ENCODE data around the gene CTNNA3. TPM values are rescaled to one million over a fixed set of nuclear protein-coding genes. Genes with fewer than 3 reads are reported as not detected.
"Not testable (repeated sequence)": the region's sequence is repeated elsewhere in the genome, so short reads cannot be mapped to it uniquely, and the experiment has no call there.

CTNNA3 gene
- polyA plus RNA-seq, 4 donors = 3.4 to 4.4 (median 4.0) TPM

GRCh38 chr10:66362522-66362921 is 1333.5 kb downstream of the CTNNA3 start:
- DNase-seq (ENCODE audit: low read depth in 4 of 4, low spot score in 3 of 4) = no peak

DNA sequence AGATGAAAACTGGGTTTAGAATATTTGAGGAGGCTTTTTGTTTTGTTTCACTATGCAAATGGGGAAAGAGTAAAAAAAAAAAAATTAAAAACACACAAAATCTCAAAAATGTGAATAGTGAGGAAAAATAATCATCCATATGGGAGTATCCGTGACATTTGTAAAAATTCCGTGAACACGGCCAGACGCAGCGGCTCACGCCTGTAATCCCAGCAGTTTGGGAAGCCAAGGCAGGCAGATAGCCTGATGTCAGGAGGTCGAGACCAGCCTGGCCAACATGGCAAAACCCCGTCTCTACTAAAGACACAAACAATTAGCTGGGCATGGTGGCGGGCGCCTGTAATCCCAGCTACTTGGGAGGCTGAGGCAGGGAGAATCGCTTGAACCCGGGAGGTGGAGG is 1342.2 kb downstream of the CTNNA3 start:
- DNase-seq (ENCODE audit: low read depth in 4 of 4, low spot score in 3 of 4) = not testable (repeated sequence)

DNA sequence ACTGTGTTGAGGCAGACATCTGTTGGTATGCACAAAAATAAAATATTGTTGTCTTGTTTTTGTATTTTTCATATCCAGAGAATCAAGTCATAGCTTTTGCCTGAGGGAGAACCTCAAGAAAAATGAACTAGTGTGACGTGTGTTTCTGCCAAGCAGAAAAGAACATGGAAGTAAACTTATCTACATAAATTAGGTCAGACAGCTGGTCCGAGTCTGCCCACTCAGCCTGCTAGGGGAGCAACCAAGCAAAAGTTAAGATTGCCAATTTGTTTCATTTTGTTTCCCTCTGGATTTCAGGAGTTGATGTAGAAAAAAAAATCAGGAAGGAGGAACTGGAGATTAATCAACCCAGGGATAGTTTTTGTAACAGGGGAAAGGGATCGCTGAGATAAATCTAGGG is 1342.6 kb downstream of the CTNNA3 start:
- DNase-seq (ENCODE audit: low read depth in 4 of 4, low spot score in 3 of 4) = no peak

- no peak for DNase-seq (ENCODE audit: low read depth in 4 of 4, low spot score in 3 of 4)
Measured at GRCh38 chr10:66350622-66351399, 1345.2 kb downstream of the CTNNA3 start.

DNA sequence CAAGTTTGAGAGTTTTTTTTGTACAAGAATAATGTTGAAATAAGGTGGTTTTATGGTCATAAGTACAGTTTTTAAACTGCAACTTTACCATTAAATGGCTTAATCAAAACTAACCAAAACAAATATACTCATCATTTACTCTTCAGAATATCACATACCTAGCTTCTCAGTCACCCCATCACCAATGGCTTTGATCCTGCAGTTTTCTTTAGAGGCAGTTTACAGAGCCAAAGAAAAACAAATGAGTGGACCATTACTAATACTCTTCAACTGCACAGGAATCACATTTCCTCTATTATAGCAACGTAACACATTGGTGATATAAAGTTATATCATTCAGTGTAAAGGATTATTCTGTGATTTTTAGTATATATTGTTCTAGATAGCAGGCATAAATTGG is 1346.3 kb downstream of the CTNNA3 start:
- no peak for DNase-seq (ENCODE audit: low read depth in 4 of 4, low spot score in 3 of 4)

DNA sequence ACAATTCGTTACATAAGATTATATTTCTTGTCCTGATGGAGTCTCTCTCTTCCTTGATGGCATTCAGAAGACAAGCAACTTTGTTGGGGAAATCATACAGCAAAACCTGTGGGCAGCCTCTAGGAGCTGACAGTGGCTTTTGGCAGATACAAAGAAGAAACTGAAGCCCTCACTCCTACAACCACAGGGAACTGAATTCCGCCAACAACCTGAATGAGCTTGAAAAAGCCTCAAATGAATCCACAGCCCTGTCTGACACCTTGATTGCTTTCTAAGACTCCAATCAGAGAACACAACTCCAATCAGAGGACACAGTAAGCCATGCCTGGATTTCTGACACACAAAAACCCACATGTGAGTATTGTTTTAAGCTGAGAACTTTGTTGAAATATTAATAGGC is 1346.9 kb downstream of the CTNNA3 start:
- no peak for DNase-seq (ENCODE audit: low read depth in 4 of 4, low spot score in 3 of 4)

- no peak for DNase-seq (ENCODE audit: low read depth in 4 of 4, low spot score in 3 of 4)
Measured at GRCh38 chr10:66337211-66337610, 1358.8 kb downstream of the CTNNA3 start.

DNA sequence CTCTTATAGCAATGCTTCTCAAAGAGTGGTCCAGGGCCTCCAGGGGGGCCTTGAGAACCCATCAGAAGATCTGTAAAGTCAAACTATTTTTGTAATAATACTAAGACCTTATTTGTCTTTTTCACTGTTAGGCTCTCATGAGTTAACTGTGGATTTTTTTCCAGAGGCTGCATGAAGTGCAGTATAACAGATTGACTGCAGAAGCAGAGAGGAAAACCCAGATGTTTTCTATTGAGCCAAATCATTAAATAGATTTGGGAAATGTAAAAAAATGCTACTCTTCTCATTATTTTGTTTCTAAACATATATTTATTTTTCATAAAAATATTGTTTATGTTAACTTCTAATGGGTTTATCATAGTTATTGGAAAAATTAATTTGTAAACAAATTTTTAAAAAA is 1359.2 kb downstream of the CTNNA3 start:
- no peak for DNase-seq (ENCODE audit: low read depth in 4 of 4, low spot score in 3 of 4)

GRCh38 chr10:66335753-66336152 is 1360.2 kb downstream of the CTNNA3 start:
- DNase-seq (ENCODE audit: low read depth in 4 of 4, low spot score in 3 of 4) = not testable (repeated sequence)

DNA sequence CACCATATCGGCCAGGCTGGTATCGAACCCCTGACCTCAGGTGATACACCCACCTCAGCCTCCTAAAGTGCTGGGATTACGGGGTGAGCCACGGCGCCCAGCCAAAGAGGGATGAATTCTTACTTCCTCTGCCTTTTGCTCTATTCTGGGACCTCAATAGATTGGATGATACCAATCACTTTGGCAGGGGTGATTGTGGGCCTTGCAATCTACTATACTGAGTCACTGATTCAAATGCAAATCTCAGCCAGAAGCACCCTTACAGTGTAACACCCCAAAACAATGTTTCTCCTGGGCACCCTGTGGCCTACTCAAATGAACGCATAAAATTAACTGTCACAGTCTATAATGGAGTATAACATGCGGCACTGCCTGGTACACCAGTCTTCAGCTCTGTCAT is 1366.8 kb downstream of the CTNNA3 start:
- DNase-seq (ENCODE audit: low read depth in 4 of 4, low spot score in 3 of 4) = no peak

GRCh38 chr10:66326876-66327275 is 1369.1 kb downstream of the CTNNA3 start:
- DNase-seq (ENCODE audit: low read depth in 4 of 4, low spot score in 3 of 4) = no peak

DNA sequence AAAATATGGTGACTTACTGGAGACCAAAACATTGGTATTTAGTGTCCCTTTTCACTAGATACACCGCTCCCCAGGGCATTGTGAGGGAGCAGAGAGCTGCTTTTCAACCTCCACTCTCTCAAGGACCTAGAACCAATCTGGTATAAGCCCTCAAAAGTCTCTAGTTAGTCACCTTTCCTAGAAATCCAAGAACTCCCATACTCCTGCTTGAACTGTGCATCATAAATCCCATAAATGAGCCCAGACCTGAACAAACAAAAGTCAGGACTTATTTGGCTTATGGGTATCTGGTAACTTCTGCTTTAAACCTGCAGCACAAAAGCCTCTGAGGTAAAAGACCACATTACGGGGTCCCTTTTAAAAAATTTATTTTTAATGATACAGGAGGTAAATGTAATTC is 1373.2 kb downstream of the CTNNA3 start:
- no peak for DNase-seq (ENCODE audit: low read depth in 4 of 4, low spot score in 3 of 4)

DNA sequence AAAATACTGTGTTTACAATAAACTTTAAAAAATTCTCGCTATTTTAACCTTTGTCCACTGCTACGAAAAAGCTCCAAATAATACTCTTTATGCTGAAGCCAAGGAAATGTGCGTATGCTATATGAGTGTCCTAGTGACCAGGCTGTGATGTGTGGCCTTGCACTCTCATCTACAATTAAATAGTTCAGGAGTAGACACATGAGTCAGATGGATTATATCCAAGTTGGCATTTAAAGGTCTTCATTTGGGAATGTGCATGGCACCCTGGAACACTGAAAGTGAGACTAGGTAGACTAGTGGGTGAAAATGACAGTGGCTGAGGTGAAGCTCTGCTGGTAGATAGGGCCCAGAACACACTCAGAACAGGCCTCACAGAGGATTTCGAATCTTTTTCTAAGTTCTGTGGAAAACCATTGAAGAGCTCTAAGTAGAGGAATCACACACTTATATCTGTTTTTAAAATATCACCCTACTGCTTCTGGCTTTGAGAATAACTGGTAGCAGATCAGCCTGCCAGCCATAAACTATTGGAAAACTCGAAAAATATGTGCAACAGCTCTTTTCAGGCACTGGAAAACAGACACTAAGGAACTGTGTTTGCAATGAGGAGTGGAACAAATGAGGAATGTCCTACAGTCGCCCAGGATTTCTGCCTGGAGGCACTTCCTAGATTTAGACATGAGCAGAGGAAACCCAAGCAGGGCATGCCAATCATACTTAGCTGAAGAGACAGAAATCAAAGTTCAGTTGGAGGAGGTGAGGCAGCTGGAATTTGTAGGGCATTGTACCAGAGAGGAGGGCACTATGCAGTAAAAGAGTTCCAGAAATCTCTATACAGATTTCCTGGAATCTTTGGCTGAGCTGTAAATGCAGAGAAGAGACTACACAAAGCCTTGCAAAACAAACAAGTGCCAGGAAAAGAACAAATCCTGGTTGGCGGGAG is 1374.0 kb downstream of the CTNNA3 start:
- DNase-seq (ENCODE audit: low read depth in 4 of 4, low spot score in 3 of 4) = no peak

DNA sequence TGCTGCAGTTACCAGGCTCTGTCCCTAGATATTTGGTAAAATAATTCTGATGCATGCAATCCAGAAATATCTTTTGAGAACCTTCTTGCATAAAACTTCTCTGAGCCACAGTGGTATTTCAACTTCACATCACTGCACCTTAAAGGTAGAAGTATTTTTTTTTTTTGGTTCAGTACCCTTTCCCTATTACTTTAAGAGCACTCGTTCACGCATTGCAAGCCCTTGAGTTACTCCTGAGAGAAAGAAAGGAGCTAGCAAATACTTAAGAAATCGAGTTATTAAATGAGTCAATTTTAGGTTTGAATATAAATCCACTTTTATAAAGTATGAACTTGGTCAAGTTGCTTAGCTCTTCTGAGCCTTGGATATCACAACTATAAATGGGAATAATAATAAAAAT is 1377.2 kb downstream of the CTNNA3 start:
- DNase-seq (ENCODE audit: low read depth in 4 of 4, low spot score in 3 of 4) = no peak

DNA sequence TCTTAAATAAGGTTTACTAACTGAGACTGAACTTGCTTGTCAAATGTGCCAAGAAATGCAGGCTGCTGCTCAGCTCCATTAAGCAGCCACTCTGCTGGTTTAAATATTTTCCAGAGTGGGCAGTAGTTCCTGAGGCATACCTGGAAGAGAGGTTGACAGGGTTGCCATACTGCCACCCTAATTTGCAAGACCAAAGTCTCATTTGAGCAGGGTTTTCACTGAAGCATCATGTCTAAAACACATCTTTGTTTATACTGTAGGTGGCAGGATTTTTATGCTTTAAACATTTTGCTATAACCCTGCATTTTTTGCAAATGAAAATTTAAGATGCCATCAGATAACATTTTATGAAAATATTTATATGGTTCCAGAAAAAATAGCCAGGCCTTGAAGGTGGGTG is 1388.2 kb downstream of the CTNNA3 start:
- peak; percentile 2 to 22 (median 16) for DNase-seq (ENCODE audit: low read depth in 4 of 4, low spot score in 3 of 4)

- no peak for DNase-seq (ENCODE audit: low read depth in 4 of 4, low spot score in 3 of 4)
Measured at GRCh38 chr10:66301078-66301477, 1394.9 kb downstream of the CTNNA3 start.

DNA sequence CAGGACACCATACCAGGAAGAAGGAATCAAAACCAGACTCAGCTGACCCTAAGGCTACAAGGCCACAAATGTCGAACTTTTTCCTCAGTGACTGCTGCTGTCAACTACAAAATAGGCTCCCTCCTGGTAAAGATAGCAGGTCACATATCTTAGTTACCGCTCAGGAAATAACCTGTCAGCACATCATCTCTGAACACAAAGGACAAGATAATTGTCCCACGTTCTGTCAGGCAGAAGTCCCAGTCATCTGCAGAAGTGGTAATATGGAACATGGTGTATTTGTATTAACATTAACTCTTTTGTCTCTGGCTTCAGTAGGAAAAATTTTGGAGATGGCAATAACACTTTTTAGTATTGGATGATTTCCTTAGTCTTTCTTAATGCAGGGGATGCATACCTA is 1400.4 kb downstream of the CTNNA3 start:
- DNase-seq (ENCODE audit: low read depth in 4 of 4, low spot score in 3 of 4) = no peak

DNA sequence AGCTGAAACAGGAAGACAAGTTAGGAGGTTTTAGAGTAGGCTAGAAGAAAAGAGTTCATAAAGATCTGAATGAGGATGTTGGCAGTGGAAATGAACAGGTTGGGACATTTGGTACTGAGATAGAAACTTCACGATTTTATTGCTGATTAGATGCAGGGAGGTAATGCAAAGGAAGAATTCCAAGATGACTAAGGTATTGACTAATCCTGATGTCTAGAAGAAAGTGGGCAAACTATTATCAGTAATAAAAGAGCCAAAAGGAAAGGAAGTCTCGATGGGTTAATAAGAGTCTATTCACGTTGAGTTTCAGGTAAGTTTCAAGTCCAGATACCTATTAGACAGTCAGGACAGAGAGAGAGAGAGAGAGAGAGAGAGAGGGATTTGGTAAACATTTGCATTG is 1401.5 kb downstream of the CTNNA3 start:
- no peak for DNase-seq (ENCODE audit: low read depth in 4 of 4, low spot score in 3 of 4)

DNA sequence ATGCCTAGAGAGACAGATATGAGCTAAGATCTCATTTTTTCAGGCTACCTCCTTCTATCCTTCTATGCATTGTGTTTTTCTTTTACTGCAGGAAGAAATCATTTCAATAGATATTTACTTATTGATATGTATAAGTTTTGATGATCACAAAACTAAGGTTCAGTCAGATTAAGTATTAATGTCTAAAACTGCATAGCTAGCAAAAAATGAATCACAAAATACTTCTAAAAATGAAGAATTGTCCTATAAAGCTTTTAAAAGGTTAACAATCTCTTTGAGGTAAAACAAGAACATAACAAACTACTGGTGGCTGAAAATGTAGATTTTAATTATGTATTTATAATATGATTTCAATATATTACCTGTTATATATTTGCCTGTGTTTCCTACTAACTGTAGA is 1403.1 kb downstream of the CTNNA3 start:
- DNase-seq (ENCODE audit: low read depth in 4 of 4, low spot score in 3 of 4) = no peak

DNA sequence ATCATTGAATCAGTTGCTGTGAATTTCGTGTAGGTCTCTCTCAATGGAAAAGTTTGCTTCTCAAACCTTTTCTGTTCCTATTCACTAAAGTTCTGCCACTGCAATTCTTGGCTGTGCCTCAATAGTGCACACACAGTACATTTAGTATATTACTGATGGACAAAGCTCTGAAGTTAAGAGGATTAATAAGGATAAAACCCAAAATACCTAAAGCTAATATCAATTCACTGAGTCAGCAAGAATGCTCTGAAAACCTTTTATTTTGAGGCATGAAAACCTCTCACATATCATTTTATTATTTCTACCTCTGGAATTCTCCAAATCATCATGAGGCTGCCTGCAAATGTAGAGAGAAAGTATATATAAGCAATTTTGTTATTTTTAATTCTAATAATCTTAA is 1403.5 kb downstream of the CTNNA3 start:
- DNase-seq (ENCODE audit: low read depth in 4 of 4, low spot score in 3 of 4) = no peak

GRCh38 chr10:66291133-66291532 is 1404.9 kb downstream of the CTNNA3 start:
- no peak for DNase-seq (ENCODE audit: low read depth in 4 of 4, low spot score in 3 of 4)

- DNase-seq (ENCODE audit: low read depth in 4 of 4, low spot score in 3 of 4) = no peak
Measured at GRCh38 chr10:66284621-66285020, 1411.4 kb downstream of the CTNNA3 start.
